ENCODE results near the gene CYP17A1. TPM values are rescaled to one million over a fixed set of nuclear protein-coding genes. Genes with fewer than 3 reads are reported as not detected.

Gene CYP17A1
- total RNA-seq, 1 donor from 2014 or later: 0.54 TPM

GRCh38 chr10:102799691-102800471, 37.3 kb downstream of the CYP17A1 start:
- no peak for DNase-seq (ENCODE audit: low spot score in 2 of 2, unreplicated experiment in 2 of 2)
- peaks cover 27% of the 10 kb centered on the region for H3K36me3 Mint-ChIP-seq
- H3K4me3 Mint-ChIP-seq: no peak overlapping the region
- no peak for TF ChIP-seq CTCF (IDR thresholded peaks at IDR 0.05; ENCODE audit: unreplicated experiment)
- peaks cover 5% of the 10 kb centered on the region for H3K9me3 Mint-ChIP-seq
- H3K27ac Mint-ChIP-seq: peak overlapping the region; percentile 91
- peaks cover 65% of the 10 kb centered on the region for H3K4me1 Mint-ChIP-seq
- H3K27me3 Mint-ChIP-seq (ENCODE audit: low read depth): no peaks in the 10 kb centered on the region

- Mint-ChIP-seq H3K27me3 (ENCODE audit: low read depth) (no peaks in the 10 kb centered on the region), H3K4me3 (no peak overlapping the region), H3K9me3 (no peaks in the 10 kb centered on the region), H3K27ac (peak overlapping the region; percentile 67), H3K4me1 (peaks cover 53% of the 10 kb centered on the region), H3K36me3 (peaks cover 13% of the 10 kb centered on the region)
- DNase-seq (ENCODE audit: low spot score in 2 of 2, unreplicated experiment in 2 of 2): no peak
- TF ChIP-seq CTCF (IDR thresholded peaks at IDR 0.05; ENCODE audit: unreplicated experiment): no peak
Measured at GRCh38 chr10:102796407-102797176, 40.6 kb downstream of the CYP17A1 start.

- Mint-ChIP-seq H3K9me3 (no peaks in the 10 kb centered on the region), H3K27me3 (ENCODE audit: low read depth) (no peaks in the 10 kb centered on the region), H3K36me3 (peaks cover 18% of the 10 kb centered on the region), H3K4me1 (peaks cover 44% of the 10 kb centered on the region), H3K4me3 (no peak overlapping the region), H3K27ac (peak overlapping the region; percentile 67)
- no peak for DNase-seq (ENCODE audit: low spot score in 2 of 2, unreplicated experiment in 2 of 2)
- no peak for TF ChIP-seq CTCF (IDR thresholded peaks at IDR 0.05; ENCODE audit: unreplicated experiment)
Measured at GRCh38 chr10:102795453-102796406, 41.5 kb downstream of the CYP17A1 start.

- TF ChIP-seq CTCF (IDR thresholded peaks at IDR 0.05; ENCODE audit: unreplicated experiment): no peak
- H3K27me3 Mint-ChIP-seq (ENCODE audit: low read depth): no peaks in the 10 kb centered on the region
- DNase-seq (ENCODE audit: low spot score in 2 of 2, unreplicated experiment in 2 of 2): no peak
- H3K27ac Mint-ChIP-seq: peak overlapping the region; percentile 68
- peaks cover 21% of the 10 kb centered on the region for H3K36me3 Mint-ChIP-seq
- peaks cover 30% of the 10 kb centered on the region for H3K4me1 Mint-ChIP-seq
- H3K4me3 Mint-ChIP-seq: no peak overlapping the region
- peaks cover 9% of the 10 kb centered on the region for H3K9me3 Mint-ChIP-seq
Measured at GRCh38 chr10:102791754-102792395, 45.3 kb downstream of the CYP17A1 start.

- no peak for TF ChIP-seq CTCF (IDR thresholded peaks at IDR 0.05; ENCODE audit: unreplicated experiment)
- Mint-ChIP-seq H3K27ac (peak overlapping the region; percentile 50), H3K27me3 (ENCODE audit: low read depth) (no peaks in the 10 kb centered on the region), H3K4me1 (peaks cover 41% of the 10 kb centered on the region), H3K36me3 (peaks cover 19% of the 10 kb centered on the region), H3K9me3 (peaks cover 9% of the 10 kb centered on the region), H3K4me3 (no peak overlapping the region)
- no peak for DNase-seq (ENCODE audit: low spot score in 2 of 2, unreplicated experiment in 2 of 2)
Measured at GRCh38 chr10:102785818-102786217, 51.4 kb downstream of the CYP17A1 start.

Measured in mesothelial cell of epicardium (in vitro differentiated cells).